Liver (tissue), 3 donors: Measurements from ENCODE around the gene E2F8.

Experiments
- CTCF ChIP-seq: fragments of 150-350 bp; IDR thresholded peaks from 2 replicates; pipeline ENCODE4 v1.5.1; 2017; ENCODE audit warnings: improper control_type of control experiment, low read depth, low read length; ENCODE audit not compliant: missing input control
- EGR1 ChIP-seq, 2 donors: IDR thresholded peaks; 2 replicates each; pipeline ENCODE4 v1.6.1; 2016 to 2018; ENCODE audit warnings: antibody characterized with exemption in 2 of 2, low read depth in 2 of 2
- GABPA ChIP-seq, 2 donors: IDR thresholded peaks in 1 of 2; conservative IDR thresholded peaks in 1 of 2; 2 replicates each; pipeline ENCODE4 v1.6.1; 2016; ENCODE audit warnings: antibody characterized with exemption in 2 of 2, mild to moderate bottlenecking in 1 of 2, moderate library complexity in 1 of 2
- HNF4G ChIP-seq: IDR thresholded peaks from 2 replicates; pipeline ENCODE4 v1.6.1; 2016; ENCODE audit warnings: antibody characterized with exemption
- MAX ChIP-seq: IDR thresholded peaks from 2 replicates; pipeline ENCODE4 v1.6.1; 2016; ENCODE audit warnings: antibody characterized with exemption
- REST ChIP-seq: IDR thresholded peaks from 2 replicates; pipeline ENCODE4 v1.6.1; 2016; ENCODE audit warnings: antibody characterized with exemption, mild to moderate bottlenecking
- RXRA ChIP-seq, 2 donors: IDR thresholded peaks; 2 replicates each; pipeline ENCODE4 v1.6.1; 2017 to 2018; ENCODE audit warnings: antibody characterized with exemption in 2 of 2, mild to moderate bottlenecking in 1 of 2
- TAF1 ChIP-seq: conservative IDR thresholded peaks from 2 replicates; pipeline ENCODE4 v1.6.1; 2016; ENCODE audit warnings: antibody characterized with exemption, mild to moderate bottlenecking
- ZBTB33 ChIP-seq: IDR thresholded peaks from 2 replicates; pipeline ENCODE4 v1.6.1; 2016; ENCODE audit warnings: antibody characterized with exemption
- donor health status: healthy.
- donor health status: healthy.

- no peak for TF ChIP-seq RXRA (IDR thresholded peaks at IDR 0.05)
- no peak for TF ChIP-seq CTCF
- TF ChIP-seq HNF4G: no peak
- TF ChIP-seq EGR1 (IDR thresholded peaks at IDR 0.05; ENCODE audit: low read depth in 2 of 2): no peak
- TF ChIP-seq MAX: no peak
- TF ChIP-seq GABPA (IDR thresholded peaks at IDR 0.05 in 1 of 2, conservative IDR thresholded peaks at IDR 0.05 in 1 of 2): no peak
- TF ChIP-seq REST: no peak
- TF ChIP-seq TAF1: no peak
- no peak for TF ChIP-seq ZBTB33
These were observed 45.7 kb upstream of the E2F8 start for GRCh38 chr11:19286411-19286810.
